Stimulated activated CD8-positive, alpha-beta memory T cell treated with anti-CD3 and anti-CD28 coated beads, Interleukin-12 subunit alpha, Interleukin-12 subunit beta, amount 100 ng/mL, for 24 hours (primary cell): ENCODE measurements around the gene LOXL1.
A peak's percentile ranks its signal among the peaks of the same experiment; 100 is the strongest.
"Not testable (repeated sequence)": the region's sequence is repeated elsewhere in the genome, so short reads cannot be mapped to it uniquely, and the experiment has no call there.

Experiments used
- DNase-seq: peaks from one replicate; pipeline ENCODE4 v3.0.0-alpha.2; 2020; ENCODE audit errors: extremely low read depth

The LOXL1 gene

GRCh38 chr15:73937726-73938125 lies 11.5 kb downstream of the LOXL1 start:
- DNase-seq = no peak

DNA sequence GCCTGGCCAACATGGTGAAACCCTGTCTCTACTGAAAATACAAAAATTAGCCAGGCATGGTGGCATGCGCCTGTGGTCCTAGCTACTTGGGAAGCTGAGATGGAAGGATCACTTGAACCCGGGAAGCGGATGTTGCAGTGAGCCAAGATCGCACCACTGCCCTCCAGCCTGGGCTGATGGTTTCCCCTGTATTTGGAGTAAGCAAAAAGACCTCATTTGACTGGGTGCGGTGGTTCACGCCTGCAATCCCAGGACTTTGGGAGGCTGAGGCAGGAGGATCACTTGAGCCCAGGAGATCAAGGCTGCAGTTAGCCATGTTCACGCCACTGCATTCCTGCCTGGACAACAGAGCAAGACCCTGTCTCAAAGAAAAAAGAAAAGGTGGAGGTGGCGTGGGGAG lies 12.3 kb downstream of the LOXL1 start:
- not testable (repeated sequence) for DNase-seq

DNA sequence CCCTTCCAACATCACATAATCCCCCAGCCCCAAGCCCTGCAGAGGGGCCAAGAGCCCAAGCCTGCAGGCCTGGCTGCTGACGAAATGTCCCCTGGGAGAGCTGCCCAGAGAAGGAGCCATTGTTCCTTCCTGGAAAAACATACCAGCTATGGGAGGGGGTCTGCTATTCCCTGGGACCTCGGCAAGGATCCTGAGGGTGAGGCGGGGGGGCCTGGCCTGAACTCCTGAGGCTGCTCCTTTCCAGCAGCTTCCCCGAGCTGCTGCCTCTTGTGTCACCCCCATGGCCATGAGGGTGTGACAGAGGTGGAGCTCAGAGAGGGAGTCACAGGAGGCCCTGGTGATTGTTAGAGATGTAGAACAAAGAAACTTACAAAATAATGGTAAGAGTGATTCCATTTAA lies 12.9 kb downstream of the LOXL1 start:
- DNase-seq = no peak

- no peak for DNase-seq
Observed at GRCh38 chr15:73940061-73940981, 14.1 kb downstream of the LOXL1 start.

DNA sequence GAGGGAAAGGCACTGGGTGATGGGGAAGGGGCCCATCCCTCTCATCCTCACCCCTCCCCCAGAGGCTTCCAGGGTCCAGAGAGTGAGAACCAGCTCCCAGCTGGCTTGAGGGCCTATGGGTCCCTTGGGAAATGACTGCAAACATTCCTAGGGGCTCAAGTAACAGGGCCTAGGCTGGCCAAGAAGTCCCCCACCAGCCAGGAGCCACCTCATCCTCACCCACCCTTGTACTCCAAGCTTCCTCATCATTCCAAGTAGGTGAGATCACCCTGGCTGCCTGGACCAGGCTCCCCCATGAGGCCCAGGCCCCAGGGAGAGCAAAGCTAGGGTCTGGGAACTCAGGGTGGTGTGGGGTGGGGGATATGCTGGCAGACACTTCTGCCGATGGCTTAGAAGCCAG lies 14.8 kb downstream of the LOXL1 start:
- DNase-seq = no peak

DNA sequence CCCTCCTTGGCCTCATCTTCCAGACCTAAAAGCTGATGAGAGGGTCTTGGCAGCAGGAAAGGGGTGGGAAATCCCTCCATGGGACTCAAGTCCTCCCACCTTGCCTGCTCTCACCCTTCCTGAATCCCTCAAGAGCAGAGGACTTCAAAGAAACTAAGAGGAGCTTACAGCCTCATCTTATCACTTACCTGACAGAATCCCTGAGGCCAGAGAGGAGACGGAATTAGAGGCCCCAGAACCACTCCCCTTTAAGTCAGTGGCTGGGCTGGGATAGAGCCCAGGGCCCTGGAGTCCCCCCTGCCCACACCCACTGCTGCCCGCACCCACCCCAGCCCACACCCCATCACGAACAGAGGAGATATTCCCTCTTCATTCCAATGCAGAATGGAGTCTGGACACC lies 15.2 kb downstream of the LOXL1 start:
- DNase-seq = no peak

- no peak for DNase-seq
Observed at GRCh38 chr15:73941871-73942635, 15.8 kb downstream of the LOXL1 start.

GRCh38 chr15:73942751-73943270 lies 16.5 kb downstream of the LOXL1 start:
- no peak for DNase-seq

- DNase-seq = no peak
Observed at GRCh38 chr15:73944161-73945129, 18.2 kb downstream of the LOXL1 start.

GRCh38 chr15:73945130-73945508 lies 18.9 kb downstream of the LOXL1 start:
- no peak for DNase-seq

DNA sequence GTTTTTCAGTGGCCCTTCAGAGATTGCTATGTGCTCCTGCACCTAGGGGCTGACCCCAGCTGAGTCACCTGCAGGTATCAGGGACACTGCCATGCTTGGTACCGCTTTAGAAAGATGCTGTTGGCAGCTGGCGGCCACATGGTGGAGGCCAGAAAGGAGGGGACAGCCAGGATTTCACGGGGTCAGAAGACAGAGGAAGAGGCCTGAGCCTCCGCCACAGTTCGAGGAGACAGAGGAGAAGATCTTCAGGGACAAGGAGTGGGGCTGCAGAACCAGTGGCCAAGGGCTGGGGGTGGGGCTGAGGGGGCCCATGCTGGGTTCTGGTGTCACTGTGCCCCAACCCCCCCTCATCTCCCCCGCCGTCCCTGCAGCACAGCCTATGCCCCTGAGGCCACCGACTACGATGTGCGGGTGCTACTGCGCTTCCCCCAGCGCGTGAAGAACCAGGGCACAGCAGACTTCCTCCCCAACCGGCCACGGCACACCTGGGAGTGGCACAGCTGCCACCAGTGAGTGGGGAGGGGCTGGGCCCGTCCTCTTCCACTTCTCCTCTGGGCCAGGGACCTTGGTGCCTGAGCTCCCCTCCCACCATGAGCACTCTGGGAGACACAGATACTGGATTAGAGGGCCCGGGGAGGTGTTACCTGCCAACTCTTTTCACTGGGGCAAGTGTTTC lies 19.9 kb downstream of the LOXL1 start:
- DNase-seq = no peak

DNA sequence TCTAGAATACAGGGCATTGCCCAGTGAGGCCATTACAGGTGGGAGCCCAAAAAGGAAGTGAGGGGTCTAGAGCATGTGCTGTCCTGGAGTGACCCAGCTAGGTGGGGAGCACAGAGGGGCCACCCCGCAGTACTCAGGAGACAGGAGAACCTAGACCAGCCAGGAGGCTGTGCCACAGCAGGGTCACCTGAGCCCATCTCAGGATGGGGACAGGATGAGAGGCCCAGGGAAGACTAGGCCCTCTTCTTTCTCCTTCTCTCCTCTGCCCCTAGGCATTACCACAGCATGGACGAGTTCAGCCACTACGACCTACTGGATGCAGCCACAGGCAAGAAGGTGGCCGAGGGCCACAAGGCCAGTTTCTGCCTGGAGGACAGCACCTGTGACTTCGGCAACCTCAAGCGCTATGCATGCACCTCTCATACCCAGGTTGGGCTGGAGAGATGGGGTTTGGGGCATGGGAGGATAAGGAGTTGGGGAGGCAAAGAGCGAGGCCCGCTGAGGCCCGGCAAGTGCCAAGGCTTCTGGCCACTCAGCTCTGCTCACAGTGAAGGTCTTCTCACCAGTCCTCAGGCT lies 20.6 kb downstream of the LOXL1 start:
- DNase-seq = no peak

DNA sequence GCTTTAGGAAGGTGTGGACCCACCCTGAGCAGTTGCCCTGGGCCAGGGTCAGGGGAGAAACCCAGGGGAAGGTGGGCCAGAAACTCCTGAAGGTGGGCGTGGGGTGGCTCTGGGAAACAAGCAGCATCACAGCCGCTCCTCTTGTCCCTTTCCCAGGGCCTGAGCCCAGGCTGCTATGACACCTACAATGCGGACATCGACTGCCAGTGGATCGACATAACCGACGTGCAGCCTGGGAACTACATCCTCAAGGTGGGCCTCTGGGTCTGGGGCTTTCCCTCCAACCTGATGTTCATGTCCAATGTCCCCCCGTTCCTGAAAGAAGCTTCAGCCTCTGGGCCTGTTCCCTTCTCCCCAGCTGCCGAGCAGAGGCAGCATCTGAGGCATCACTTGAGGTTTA lies 21.4 kb downstream of the LOXL1 start:
- no peak for DNase-seq

DNA sequence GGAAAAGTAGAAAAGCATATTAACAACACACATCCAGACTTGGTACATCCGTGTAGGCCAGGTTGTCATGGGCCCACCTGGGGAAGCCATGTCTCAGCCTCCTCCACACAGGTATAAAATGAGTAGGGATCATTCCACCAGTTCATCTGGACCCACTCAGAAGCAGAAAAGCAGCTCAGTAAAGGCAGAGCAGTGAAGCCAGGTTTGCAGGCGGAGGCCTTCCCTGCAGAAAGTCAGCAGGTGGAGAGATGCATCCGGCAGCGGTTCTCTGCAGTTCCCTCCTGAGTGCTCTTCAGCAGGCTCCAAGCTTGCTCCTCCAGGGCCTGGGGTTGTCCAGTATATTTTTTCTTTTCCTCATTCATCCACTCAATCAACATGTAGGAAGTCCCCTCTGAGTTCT lies 22.1 kb downstream of the LOXL1 start:
- no peak for DNase-seq

DNA sequence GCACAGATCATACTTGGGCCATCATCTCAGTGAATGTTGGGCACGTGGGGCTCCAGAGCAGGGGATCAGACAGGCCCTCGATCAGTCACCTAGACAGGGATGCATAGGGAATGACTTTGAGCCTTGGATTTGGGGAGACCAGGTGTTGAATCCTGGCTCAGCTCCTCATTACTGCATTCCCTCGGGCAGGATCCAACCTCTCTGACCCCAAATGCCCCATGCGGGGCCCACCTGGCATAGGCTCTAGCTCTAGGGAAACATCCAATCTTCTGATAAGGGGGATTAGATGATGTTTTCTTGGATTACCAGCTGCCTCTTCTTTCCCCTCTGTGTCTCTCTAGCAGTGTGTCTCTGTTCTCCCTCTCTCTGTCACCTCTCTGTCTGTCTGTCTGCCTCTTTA lies 22.7 kb downstream of the LOXL1 start:
- DNase-seq = no peak

DNA sequence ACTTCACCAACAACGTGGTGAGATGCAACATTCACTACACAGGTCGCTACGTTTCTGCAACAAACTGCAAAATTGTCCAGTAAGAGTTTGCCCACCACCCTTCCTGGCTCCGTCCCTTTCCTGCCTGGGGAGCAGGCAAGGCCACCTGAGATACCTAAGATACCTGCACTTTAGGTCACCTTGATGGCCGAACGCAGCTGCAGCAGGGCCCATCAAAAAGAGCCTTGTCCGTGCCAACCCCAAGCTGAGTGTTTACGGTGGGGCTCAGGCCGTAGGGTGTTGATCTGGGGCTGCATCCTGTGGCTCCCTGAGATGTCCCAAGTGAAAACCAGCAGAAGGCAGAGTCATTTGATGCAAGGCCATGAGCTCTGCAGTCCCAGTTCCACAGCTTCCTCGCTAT lies 23.2 kb downstream of the LOXL1 start:
- DNase-seq = no peak

GRCh38 chr15:73950479-73950830 lies 24.2 kb downstream of the LOXL1 start:
- no peak for DNase-seq

DNA sequence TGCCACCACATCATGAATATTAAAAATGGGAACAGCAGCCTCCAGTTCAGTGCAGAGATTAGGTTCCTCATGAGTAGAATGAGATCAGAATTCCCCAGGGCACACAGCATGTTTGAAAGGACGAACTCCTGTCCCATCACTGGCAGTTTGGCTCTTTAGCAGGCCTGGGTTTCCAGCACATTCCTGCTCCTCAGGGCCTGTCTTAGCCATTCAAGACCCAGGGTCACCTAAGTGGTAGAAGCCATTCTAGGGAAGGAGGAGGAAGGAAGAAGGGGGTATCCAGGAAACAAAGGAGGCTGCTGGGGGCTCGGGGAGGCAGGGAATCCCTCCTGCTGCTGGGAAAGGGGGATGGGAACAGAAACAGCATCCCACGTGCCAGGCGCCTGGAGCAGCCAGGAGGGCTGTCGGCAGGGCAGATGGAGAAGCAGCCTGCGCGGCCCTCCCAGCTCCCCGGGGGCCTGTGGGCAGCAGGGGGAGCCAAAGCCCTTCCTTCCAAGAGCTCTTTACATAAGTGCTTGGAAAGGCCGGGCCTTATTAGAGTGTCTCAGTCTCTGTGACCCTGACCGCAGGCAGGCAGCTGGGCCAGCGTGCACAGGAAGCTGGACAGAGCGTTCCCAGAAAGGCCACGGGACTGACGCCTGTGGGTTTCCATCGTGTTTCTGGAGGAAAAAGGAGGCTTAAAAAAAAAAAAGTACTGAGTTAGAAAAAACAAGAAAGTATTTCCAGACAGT lies 24.7 kb downstream of the LOXL1 start:
- DNase-seq = peak; percentile 33

GRCh38 chr15:73951601-73952000 lies 25.3 kb downstream of the LOXL1 start:
- DNase-seq = no peak
